NCI-H2196 (cell line): ENCODE measurements around the gene FBXO24.
"Not testable (repeated sequence)": the region's sequence is repeated elsewhere in the genome, so short reads cannot be mapped to it uniquely, and the experiment has no call there.

Experiments used
- DNase-seq: peaks from one replicate; lab custom pipeline; 2025; ENCODE audit not compliant: unreplicated experiment; lab: John Stamatoyannopoulos, UW

FBXO24 gene

GRCh38 chr7:100586266-100587025 lies at the start of gene FBXO24:
FBXO24 (plus strand) TSS chr7:100586328; CDS start chr7:100586626, 298 bp downstream.
- DNase-seq, result peak; percentile 99

GRCh38 chr7:100536695-100537094 lies 49.4 kb upstream of the FBXO24 start:
- DNase-seq, result not testable (repeated sequence)

DNA sequence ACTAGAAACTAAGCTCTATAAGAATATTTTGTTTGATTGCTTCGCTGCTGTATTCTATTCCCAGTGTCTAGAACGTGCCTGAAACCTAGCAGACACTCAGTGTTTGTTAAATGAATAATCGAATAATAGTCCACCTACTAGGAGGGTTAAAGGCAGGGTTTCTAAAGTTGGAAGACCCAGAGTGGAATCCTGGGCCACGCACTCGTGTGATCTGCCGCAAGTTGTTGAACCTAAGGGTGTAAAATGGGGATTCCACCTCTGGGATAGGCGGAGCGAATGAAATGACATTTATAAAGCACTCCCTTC lies 47.8 kb upstream of the FBXO24 start:
- DNase-seq, result no peak

DNA sequence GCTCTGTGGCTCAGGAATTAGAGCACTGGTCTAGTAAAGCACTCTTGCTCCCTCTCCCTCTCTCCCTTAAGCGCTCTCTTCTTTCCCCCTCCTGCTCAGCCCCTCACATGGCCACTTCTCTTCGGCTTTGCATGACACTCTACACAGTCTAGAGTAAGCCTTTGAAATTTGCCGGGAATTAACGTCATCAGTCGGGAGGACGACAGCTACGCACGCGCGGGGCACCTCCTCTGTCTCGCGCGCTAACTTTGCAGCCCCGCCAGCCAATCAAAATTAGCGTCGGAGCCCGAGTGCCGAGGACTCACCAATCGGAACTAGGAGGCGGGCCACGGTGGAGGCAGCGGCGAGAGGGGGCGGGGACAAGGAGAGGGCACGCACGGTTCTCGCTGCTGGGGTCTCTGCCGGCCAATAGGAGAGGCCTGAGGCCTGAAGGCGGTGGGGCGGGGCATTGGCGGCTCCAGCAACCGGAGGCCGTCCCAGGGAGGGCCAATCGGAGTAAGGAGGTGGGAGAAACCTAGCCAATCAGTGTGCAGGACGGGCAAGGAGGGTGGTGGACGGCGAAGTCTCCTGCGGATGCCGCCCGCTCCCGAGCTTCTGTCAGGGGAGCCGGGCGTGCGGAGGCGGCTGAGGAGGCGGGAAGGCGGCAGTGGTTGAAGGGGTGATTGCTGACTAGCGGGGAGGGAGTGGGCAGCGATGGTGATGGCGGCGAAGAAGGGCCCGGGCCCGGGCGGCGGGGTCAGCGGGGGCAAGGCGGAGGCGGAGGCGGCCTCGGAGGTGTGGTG lies 47.3 kb upstream of the FBXO24 start, which contains the start of gene AGFG2:
TSS of gene AGFG2 (plus strand) at position 550 of the 782 bp plus-strand sequence. CDS start at position 694, 144 bp downstream.
- DNase-seq, result peak; percentile 99

- DNase-seq, result no peak
These were observed 46.6 kb upstream of the FBXO24 start for GRCh38 chr7:100539436-100540006.

DNA sequence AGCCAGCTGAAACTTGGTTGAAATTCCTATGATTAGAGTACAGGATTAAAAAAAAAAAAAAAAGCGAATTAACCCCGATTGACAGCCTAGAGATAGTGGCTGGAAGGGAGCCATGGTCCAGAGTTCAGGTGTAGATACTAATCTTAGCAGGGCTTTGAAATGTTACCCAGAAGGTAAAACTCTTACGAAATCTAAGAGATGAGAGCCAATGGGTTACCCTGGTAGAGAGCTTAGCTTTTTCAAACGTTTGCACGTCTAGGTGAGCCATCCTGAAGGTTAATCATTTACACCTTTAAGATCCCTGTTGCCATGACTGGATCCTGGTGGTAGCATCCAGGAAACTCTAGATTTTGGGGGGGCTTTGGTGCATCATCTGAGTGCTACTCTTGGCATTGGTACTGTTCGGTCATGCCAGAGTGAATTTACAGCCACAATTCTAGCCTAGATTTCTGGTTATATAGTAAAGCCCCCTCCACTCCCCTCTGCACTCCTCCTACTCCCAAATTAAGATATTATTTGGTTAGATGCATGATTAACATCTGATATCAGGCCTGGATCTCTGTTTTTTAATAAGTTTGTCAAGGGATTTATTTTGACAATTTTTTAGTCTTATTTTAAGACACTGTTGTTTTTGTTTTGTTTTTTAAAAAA lies 45.9 kb upstream of the FBXO24 start:
- DNase-seq, result no peak

- DNase-seq, result not testable (repeated sequence)
These were observed 44.8 kb upstream of the FBXO24 start for GRCh38 chr7:100541309-100541708.

- no peak for DNase-seq
These were observed 42.5 kb upstream of the FBXO24 start for GRCh38 chr7:100543586-100543985.

- DNase-seq, result no peak
These were observed 41.7 kb upstream of the FBXO24 start for GRCh38 chr7:100544386-100544785.

DNA sequence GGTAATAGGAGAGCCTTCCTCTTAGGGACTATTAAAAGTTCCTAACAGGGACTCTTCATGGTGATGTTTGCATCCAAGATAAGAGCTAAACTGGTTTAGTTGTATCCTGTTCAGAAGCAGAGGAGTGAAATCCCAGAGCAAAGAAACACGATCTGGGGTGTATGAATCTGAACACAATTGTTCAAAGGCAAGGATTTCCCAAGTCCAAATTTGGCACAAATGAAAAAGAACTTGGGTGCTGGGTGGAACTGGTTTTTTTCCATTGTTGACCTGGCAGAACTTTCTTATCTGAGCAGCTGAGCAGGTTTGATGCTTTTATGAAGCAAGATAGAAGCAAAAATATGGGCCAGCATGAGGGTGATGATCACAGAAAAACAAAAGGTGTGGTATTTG lies 41.2 kb upstream of the FBXO24 start:
- DNase-seq, result peak; percentile 67

DNA sequence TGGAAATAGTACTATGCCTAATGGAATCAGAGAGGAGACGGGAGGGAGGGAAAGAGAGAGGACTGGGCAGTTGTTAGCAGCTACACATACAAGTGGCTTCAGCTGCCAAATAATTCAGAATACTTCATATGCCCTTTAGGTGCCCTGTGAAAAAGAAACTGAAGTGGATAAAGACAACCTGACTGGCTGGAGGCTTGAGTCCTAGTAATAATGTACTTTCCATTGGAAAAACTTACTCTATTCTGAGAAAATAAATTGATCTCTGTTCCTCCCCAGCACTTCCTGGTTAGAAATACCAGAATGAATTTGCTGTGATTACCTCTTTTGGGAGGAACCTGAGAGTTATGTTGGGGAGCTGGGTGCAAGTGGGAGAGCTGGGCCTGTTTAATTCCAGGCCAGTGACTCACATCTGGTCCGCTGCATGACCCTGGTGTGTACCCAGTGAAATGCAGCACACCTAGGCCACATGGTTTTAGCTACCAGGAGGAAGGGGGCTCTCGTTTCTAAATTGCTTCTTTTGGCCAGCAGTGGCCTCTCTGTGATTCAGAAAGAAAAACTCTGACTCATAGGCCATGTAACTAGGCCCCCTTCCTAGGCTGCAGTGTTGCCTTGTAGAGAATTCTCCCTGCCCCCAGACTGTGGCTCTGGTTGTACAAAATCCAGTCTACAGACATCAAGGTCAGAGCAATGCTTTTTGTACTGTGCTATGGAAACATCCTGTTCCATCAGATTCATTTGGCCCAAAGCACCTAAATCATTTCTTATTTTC lies 40.6 kb upstream of the FBXO24 start:
- DNase-seq, result peak; percentile 67

GRCh38 chr7:100546129-100546925 lies 39.8 kb upstream of the FBXO24 start:
- DNase-seq, result peak; percentile 44

DNA sequence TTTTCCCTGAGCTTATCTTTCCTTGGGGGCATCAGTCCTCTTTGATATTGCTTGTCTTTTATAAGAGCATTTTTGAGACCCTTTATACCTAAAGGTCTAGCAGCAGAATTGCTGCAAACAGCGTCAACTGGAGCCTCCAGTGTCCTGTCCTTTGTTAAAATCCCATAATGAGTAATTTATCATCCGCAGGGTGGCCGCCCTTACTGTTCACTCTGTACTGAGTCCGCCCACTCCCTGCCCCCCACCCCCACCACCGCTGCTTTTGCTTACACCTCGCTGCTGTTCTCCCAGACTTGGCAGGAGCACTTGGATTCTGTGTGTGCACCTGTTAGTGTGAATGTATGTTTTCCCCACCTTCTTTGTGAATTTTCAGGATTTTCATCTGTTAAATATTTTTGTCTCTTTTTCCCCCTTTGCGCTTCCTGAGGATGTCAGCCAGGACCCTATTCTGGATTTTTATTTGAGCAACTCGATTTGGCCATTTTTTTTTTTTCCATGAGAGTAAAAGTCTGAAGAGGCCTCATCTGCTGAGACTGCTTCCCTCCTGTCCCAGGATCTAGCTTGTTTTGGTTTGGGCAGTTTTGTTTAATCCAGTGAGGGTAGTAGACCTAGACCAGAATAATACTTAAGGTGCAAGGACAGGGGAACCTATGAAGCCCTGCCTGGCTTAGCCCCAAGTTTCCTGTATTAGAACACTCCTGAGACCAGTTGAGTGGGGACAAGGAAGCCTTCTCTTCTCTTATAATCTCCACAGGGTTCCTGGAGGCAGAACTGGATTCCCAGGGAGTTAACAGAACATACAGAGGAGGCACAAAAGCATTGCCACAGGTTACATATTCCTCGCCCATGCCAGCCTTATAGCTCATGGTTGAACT lies 39.0 kb upstream of the FBXO24 start:
- DNase-seq, result peak; percentile 49

DNA sequence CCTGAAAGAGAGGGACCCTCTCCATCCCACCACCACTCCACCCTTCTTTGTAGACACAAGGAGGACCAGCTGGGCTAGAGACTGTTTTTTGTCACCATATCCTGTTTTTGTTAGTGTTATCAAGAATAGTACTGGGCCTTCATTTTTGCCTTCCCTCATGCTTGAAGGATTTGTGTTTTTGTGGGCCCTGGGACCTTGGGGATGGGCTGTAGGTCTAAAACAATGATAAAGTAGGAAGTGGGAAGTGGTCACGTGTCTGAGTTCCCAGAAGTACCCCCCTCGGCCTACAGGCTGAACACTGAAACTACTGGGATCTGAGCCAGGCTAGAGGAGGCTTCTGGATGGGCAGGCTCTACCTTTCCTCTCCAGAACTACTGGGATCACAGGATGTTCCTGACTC lies 38.3 kb upstream of the FBXO24 start:
- DNase-seq, result no peak

DNA sequence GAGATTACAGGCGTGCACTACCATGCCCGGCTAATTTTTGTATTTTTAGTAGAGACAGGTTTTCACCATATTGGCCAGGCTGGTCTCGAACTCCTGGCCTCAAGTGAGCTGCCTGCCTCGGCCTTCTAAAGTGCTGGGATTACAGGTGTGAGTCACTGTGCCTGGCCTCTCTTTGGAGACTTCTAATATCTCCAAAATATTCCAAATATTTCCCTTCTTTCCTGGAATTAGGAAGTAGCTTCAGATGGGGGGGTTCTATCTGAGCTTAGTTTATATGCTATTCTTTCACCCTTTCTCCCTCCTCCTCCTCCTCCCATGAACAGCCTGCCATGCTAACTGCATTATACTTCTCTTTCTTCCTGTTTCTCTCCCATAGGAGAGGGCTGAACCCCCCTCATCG lies 37.7 kb upstream of the FBXO24 start:
- not testable (repeated sequence) for DNase-seq

DNA sequence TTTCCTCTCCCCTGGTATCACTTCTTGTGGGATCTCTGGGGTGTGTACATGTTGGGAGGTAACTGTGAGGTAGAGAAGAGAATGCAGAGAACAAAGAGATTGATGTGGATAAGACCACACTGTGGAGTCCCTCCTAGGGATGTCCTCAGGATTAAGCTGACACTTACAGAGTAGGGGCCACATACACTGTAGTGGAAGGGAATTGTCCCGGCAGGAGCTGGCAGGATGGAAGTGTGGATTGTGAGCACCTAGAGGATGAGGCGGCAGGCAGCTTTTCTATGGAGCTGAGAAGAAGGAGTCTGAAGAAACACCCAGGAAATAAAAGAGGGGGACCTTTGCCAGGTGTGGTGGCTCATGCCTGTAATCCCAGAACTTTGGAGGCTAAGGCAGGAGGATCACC lies 33.6 kb upstream of the FBXO24 start:
- no peak for DNase-seq

DNA sequence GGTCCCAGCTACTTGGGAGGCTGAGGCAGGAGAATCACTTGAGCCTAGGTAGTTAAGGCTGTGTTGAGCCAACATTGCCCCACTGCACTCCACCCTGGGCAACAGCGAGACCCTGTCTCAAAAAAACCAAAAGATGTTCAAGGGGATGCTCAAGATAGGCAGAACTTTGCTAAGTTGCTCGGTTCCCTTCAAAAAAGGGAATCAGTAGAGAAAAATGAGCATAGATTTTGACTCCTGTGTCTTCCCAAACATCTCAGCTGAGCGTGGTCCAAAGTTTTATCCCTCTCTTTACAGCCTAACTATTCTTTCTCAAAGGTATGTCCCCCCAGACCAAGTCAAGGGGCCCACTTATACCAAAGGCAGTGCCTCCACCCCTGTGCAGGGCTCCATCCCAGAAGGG lies 33.1 kb upstream of the FBXO24 start:
- no peak for DNase-seq

GRCh38 chr7:100555701-100556100 lies 30.4 kb upstream of the FBXO24 start:
- no peak for DNase-seq

DNA sequence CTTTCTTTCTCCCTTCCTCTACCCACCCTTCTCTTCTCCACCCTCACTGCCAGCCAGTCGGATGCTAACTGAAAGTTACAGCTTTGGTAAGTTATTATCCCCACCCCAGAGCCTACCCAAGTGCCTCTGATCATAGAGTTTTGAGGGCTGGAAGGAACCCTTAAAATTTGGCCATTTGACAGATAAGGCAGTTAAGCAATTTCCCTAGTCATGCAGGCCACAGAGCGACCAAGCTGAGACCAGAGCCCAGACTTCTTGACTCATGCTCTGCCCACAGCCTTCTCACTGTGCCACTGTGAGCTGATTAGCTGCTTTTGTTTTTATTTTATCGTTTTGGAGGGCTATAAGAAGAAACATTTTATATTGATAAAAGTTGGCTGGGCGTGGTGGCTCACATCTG lies 29.6 kb upstream of the FBXO24 start:
- DNase-seq, result no peak
